Fibroblast of the conjunctiva (primary cell): ENCODE results near the gene PXDN.
"Not testable (repeated sequence)": the region's sequence is repeated elsewhere in the genome, so short reads cannot be mapped to it uniquely, and the experiment has no call there.

ENCODE experiments used
- DNase-seq: peaks from one replicate; pipeline ENCODE4 v3.0.0-alpha.2; 2010; ENCODE audit warnings: low read depth

Gene PXDN

GRCh38 chr2:1742681-1743395, 1.5 kb downstream of the PXDN start:
- DNase-seq = peak; percentile 88

DNA sequence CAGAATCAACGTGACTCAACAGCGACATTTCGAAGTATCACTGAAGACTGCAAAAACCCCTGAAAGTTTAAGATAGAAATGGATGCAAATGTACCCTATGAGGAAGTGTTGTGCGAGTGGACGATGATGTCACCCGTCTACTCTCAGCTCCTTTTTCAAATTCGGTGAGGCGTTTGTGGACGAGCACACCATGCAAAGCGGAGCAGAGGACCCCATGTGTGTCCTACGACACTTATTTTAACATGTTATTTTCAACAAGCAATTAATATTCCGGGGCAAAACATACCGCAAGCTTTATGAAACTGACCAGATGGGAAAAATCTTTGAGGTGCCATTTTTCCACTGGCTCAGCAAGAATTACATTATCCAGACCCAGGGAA, 2.0 kb downstream of the PXDN start:
- no peak for DNase-seq

DNA sequence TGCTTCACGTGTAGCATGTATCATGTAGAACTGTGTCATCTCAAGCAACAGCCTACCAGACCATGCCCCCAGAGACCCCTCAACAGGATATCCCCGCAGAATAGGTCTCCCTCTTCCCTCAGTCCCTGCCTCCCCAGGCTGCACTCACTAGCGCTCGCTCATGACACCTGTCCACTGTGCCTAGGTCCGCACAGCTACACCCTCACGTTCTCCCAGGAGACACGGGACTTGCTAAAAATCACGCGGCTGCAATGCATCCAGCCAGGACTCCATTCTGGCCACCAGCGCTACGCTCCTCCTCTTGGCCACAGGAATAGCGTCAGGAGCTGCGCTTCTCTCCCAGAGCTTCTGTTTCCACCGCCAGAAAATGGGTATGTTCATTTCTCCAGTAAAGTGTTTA, 2.5 kb downstream of the PXDN start:
- DNase-seq = no peak

DNA sequence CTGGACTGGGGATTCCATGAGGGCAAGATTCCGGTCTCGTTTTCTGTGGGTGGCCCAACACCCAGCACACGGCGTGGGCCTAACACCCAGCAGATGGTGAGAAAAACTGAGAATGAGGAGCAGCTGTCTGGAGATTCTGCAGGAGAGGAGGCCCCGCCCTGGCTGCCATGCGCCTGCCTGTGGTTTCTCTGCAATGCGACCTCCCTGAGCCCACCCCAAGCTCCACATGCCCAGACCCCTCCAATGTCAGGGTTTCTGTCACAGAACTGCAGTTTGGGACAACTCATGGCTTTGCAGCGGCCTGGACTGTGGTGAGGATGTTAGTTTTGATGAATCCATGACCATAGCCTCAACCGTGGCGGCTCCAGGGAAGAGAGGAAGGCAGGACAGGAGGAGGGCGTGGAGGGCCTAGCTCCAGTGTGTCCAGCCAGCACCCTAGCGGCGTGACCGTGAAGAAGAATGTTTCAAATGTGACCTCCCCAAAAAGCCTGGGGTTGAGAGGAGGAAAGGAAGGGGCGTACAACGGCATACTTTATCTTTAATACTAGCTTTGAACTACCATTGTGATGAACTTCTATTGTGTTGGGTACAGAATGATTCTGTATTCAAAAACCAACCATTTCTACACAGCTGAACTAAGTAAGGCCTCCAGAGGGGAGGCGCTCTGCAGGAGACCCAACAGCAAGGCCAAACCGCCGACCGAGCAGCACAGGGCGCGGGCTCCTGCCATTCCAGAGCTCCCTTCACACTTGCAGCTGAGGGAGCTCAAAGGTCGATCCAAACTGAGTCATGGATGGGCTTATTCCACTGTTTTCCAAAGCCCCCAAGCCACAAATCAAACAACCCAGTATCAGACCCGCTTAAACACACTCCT, 3.4 kb downstream of the PXDN start:
- no peak for DNase-seq

DNA sequence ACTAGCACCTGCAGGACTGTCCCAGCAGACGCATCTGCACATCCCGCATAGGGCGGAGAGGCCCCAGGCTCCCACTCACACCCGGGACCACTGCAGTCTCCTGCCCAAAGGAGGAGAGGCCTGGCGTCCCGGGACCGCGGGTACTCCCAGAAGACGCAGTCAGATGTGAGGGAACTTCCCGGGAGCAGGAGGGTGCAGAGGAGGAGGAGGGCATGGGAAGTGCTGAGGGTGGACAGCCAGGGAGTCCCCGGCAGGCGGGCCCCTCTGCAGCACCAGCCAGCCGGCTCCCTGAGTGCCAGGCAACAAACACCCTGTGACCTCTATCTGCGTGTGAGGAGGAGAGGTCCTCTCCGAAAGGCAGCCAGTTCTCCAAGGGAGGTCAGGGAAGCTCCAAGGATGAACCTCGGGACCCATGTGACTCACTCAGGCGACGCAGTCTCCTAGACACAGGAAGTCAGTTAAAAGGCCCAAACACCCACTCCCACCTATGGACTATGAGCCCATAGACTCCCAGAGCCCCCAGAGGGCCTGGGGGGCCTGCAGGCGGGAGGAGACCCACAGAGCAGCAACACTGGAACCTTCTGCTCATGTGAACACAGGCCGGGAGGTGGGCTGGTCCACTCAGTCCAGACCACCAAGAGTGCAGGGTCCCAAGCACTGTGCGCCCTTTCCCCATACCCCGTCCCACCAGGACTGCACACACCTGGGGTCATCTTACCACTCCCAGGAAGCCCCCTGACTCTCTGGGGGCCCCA, 4.2 kb downstream of the PXDN start:
- no peak for DNase-seq

DNA sequence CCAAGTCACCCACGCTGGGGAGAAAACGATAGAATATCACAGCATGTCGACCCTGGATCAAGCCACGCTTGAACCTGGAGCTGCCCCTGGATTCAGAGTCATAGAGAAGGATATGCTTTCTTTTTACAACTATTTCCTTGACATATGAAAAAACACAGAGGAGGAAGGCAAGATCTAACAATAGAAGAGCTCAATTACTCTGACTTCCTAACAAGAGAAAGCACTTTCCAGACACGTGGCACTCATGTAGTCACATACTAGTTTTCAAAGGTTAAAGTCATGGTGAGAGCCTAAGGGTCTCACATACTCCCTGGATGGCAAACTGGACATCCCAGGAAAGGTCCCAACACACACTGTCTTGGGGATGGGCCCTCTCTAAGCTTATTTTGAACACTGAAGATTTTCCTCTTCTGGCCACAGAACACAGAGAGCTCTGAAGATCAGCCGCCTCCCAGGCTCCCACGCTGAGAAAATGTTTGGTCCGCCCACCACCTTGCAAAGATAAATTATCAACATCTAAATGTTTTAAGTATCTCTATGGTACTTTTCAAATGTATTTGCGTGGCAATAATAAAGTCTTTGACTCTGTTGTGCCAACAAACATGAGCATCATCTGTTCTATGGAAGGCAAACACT, 4.9 kb downstream of the PXDN start:
- DNase-seq = no peak

GRCh38 chr2:1738646-1739302, 5.5 kb downstream of the PXDN start:
- DNase-seq = no peak

GRCh38 chr2:1738163-1738562, 6.2 kb downstream of the PXDN start:
- DNase-seq = no peak

DNA sequence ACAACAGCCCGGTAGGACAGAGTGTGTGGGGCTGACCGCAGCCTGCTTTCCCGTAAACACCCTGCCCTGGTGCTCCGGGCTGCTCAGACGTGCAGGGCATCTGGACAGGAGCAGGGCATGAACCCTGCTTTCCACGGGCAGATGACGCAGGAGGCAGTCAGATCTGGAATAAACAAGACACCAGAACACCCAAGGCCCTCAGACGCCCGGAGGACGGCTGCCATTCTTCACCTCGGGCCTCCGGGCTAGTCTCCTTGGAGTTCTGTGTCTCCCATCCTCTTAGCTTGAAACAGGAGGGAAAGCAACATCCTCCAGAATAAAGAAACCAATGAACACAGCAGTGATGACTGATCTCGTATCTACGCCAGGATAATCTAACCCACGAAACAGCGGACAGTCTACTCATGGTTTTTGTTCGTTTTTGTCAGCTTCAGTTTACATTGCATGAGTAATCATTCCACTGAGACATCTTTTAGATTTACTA, 7.3 kb downstream of the PXDN start:
- no peak for DNase-seq

- DNase-seq = no peak
These were observed 8.3 kb downstream of the PXDN start for GRCh38 chr2:1736045-1736444.

DNA sequence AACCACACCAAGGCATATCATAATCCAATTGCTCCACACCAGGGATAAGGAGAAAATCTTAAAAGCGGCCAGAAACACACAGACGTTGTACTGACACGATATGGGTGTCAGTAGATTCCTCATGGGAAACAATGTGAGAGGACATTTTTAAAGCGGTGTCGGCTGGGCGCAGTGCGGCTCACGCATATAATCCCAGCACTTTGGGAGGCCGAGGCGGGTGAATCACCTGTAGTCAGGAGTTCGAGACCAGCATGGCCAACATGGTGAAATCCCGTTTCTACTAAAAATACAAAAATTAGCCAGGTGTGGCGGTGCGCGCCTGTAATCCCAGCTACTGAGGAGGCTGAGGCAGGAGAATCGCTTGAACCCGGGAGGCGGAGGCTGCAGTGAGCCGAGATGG, 11.0 kb downstream of the PXDN start:
- DNase-seq = not testable (repeated sequence)

DNA sequence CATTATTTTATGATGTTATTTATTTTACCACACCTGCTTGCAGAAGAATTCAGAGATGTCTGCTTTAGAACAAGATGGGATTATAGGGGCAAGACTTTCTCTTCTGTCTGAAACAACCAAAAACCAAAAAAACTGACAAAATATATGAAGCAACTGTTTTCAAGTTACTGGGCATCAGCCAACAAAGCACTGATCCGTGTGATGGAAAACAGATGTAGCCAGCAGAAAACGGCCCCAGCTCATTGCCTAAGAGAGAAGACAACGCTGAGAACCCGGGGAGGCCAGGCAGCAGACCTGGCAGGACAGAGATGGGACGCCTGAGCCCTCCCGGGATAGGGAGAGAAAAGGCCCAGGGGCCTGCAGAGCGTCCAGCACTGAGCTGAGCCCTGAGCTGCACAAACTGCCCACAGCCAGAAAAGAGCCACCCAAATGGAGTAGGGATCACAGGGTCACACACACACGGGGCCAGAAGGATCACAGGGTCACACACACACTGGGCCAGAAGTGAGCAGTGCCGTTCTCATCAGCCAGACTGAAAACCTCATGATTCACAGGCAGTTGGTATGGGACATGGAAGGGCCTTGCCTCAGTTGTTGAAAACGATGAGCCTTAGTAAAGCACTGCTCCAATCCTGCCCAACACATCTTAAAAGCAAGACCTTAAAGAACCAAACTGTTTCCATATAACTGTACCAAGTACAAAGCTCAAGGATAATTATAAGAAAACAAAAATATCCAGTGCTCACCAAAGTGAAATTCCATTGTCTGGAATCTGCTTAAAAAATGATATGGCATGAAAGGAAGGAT, 12.1 kb downstream of the PXDN start:
- DNase-seq = peak; percentile 89

DNA sequence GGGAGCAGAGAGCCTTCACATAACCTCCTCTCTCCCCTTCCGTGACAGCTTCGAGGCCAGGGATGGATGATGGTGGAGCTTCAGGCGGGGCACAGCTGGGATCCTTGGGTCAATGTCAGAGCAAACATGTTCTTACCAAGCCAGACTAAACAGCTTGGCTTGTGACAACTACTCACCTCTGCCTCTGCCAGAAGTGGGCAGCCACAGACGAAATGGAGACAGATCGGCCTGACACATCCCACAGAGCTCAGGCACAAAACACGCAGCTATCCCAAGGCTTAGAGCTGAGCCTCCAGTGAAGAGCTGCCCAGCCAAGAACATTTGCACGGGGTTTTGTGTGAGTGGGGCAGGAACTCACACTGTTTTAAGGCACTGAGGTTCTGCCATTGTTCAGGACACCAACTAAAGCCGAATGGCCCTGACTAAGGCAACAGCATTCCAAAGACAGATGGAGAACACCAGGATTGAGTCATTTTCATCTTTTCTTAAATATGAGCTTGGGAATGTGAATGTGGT, 12.8 kb downstream of the PXDN start:
- DNase-seq = no peak

DNA sequence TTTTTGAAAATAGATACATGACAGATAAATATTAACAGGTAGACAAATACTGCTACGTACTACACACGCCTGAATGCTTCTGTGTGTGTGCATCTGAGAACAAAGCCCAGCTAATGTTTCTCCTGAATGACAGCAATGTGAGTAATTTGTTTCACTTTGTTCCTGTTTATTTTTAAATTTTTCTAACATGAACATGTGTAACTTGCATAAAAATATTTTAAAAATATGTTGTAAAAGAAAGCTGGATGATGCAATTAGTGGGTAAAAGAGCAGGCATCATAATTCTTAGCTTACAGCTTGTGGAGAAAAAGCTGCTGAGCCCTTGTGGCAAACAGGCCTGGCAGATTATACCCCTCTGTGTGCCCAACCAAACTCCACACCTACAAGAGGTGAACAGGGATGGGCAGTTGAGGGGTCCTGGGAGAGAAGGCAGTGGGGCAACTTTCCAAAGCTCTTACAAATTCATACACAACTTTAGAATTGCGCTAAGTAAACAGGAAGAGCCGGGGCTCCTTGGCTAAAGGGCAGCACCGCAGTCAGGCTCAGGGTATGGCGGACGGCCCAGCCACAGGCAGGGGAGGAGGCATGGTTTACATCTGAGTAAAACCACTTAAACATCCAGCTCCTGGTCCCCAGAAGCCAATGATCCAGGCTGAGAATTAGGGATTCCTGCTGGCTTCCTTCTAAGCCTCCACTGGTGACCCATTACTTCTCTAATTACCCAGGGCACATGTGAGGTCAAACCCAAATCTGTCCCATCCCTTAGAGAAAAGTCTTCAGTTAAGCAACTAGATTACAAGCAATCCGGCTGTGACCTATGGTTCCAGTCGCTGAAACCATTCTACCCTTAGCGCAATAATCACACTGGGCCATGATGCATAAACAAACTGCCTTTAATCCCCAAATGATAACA, 14.0 kb downstream of the PXDN start:
- DNase-seq = peak; percentile 82

DNA sequence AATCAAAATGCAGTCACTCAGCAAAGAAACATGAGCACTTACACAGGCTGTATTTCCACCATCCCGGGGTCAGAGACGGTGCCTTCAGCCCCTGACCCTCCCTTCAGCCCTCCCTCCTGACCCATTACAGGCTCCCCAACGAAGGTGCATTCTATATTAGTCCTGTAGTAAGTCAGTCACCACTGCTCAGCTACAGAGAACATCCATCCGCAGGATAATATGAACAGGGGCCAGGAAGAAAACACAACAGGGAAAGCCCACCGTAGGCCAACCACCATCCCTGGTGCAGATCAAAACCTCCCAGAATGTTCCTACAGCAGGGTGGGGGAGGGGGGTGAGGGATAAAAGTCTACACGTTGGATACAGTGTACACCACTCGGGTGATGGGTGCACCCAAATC, 15.1 kb downstream of the PXDN start:
- no peak for DNase-seq

DNA sequence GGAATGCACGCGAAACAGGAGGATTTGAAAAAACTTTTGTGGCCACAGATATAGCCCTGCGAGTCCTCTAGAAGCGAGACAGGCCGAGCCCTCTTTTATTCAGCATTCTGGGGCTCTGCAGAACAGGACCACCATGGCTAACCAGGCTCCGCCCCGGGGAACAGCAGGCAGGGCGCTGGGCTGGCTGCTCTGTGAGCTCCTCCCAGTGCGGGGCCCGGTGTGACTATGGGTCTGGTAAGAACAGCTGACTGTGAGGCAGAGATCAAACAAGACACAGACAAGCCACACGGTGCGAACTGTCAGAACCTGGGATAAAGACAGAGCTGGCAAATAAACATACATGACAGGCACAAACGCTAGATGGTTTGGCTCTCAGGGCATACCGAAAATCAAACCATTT, 15.5 kb downstream of the PXDN start:
- DNase-seq = no peak

GRCh38 chr2:1727796-1728474, 16.4 kb downstream of the PXDN start:
- no peak for DNase-seq

DNA sequence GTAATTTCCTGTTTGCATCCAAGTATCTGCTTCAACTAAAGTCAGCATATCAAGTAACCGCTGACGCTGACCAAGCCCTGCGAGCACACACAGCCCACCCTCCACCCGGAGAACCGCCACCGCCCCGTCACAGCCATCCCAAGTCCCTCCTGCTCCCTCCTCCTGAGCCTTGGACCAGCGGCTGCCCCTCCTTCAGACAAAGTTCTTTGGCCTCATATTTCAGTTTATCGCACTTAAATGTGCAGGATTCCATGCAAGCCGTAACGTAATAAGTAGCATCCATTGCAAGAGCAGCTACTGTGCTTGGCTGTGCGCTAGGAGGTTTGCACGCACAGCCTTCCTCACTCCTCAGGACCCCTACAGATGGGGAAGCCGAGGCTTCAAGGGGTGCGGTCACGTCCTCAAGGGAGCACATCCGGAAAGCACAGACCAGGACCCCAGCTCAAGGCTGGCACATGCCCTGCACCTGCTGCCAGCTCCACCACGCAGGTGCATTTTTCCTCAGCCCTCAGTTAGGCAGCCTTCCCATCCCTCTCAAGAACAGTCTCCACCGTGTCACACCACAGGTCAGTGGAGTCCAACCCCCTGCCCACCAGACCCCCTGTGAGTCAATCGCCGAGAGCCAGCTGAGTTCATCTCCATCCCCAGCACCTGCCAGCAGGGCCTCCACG, 17.1 kb downstream of the PXDN start:
- DNase-seq = no peak
